Neural cell (in vitro differentiated cells): ENCODE measurements around the gene IQCN.

ENCODE experiments used
- EP300 ChIP-seq: fragments of 450-650 bp; conservative IDR thresholded peaks from 2 replicates; pipeline ENCODE4 v1.6.1; 2014; ENCODE audit warnings: antibody characterized with exemption, mild to moderate bottlenecking, moderate library complexity; ENCODE audit not compliant: poor library complexity, severe bottlenecking
- EZH2 ChIP-seq: fragments of 200-600, 300-800 bp; shearing (Covaris generic), sonication (generic); IDR thresholded peaks from 2 replicates; pipeline ENCODE4 v1.6.1; 2014; ENCODE audit warnings: antibody characterized with exemption, low read length, borderline replicate concordance, mild to moderate bottlenecking; ENCODE audit not compliant: insufficient read depth, poor library complexity, severe bottlenecking
- POLR2AphosphoS5 ChIP-seq: IDR thresholded peaks from 2 replicates; pipeline ENCODE4 v1.6.1; 2012
- RAD21 ChIP-seq: fragments of 450-650 bp; conservative IDR thresholded peaks from 2 replicates; pipeline ENCODE4 v1.6.1; 2014; ENCODE audit warnings: antibody characterized with exemption, mild to moderate bottlenecking, moderate library complexity
- SMC3 ChIP-seq: fragments of 450-650 bp; conservative IDR thresholded peaks from 2 replicates; pipeline ENCODE4 v1.6.1; 2014; ENCODE audit warnings: antibody characterized with exemption, mild to moderate bottlenecking, moderate library complexity; ENCODE audit not compliant: poor library complexity
- TAF1 ChIP-seq: IDR thresholded peaks from 2 replicates; pipeline ENCODE4 v1.6.1; 2012; ENCODE audit warnings: low read depth
- TF ChIP-seq, protein P1 (sequence below): fragments of 450-650 bp; IDR thresholded peaks from 2 replicates; pipeline ENCODE4 v1.5.1; 2014; ENCODE audit warnings: antibody characterized with exemption, mild to moderate bottlenecking, moderate library complexity; ENCODE audit not compliant: poor library complexity, severe bottlenecking
- TF ChIP-seq, protein P2 (sequence below): IDR thresholded peaks from 2 replicates; pipeline ENCODE4 v1.6.1; 2012; ENCODE audit warnings: borderline replicate concordance

DNA sequence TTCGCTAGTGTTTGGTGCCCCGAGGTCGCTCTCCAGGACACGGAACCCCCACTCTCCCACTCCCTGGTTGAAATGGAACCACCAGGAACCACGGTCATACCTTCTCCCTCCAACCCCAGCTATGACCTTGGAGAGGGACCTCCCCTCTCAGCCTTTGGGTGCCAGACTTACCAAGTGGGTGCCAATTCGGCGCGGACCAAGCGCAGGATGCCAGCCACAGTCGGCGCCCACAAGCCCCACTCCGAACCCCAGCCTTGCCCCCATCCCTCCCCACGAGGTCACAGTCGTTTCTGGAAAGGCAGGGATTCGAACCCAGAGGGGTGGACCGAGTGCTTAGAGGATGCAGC lies 48.9 kb downstream of the IQCN start:
- TF ChIP-seq, protein P1, sequence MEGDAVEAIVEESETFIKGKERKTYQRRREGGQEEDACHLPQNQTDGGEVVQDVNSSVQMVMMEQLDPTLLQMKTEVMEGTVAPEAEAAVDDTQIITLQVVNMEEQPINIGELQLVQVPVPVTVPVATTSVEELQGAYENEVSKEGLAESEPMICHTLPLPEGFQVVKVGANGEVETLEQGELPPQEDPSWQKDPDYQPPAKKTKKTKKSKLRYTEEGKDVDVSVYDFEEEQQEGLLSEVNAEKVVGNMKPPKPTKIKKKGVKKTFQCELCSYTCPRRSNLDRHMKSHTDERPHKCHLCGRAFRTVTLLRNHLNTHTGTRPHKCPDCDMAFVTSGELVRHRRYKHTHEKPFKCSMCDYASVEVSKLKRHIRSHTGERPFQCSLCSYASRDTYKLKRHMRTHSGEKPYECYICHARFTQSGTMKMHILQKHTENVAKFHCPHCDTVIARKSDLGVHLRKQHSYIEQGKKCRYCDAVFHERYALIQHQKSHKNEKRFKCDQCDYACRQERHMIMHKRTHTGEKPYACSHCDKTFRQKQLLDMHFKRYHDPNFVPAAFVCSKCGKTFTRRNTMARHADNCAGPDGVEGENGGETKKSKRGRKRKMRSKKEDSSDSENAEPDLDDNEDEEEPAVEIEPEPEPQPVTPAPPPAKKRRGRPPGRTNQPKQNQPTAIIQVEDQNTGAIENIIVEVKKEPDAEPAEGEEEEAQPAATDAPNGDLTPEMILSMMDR, result no peak
- TF ChIP-seq, protein P2, sequence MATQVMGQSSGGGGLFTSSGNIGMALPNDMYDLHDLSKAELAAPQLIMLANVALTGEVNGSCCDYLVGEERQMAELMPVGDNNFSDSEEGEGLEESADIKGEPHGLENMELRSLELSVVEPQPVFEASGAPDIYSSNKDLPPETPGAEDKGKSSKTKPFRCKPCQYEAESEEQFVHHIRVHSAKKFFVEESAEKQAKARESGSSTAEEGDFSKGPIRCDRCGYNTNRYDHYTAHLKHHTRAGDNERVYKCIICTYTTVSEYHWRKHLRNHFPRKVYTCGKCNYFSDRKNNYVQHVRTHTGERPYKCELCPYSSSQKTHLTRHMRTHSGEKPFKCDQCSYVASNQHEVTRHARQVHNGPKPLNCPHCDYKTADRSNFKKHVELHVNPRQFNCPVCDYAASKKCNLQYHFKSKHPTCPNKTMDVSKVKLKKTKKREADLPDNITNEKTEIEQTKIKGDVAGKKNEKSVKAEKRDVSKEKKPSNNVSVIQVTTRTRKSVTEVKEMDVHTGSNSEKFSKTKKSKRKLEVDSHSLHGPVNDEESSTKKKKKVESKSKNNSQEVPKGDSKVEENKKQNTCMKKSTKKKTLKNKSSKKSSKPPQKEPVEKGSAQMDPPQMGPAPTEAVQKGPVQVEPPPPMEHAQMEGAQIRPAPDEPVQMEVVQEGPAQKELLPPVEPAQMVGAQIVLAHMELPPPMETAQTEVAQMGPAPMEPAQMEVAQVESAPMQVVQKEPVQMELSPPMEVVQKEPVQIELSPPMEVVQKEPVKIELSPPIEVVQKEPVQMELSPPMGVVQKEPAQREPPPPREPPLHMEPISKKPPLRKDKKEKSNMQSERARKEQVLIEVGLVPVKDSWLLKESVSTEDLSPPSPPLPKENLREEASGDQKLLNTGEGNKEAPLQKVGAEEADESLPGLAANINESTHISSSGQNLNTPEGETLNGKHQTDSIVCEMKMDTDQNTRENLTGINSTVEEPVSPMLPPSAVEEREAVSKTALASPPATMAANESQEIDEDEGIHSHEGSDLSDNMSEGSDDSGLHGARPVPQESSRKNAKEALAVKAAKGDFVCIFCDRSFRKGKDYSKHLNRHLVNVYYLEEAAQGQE, result no peak
- no peak for TF ChIP-seq EZH2
- TF ChIP-seq POLR2AphosphoS5, result no peak
- TF ChIP-seq SMC3, result no peak
- TF ChIP-seq TAF1, result no peak
- no peak for TF ChIP-seq RAD21
- TF ChIP-seq EP300, result no peak
